GM12873 (cell line): Measurements from ENCODE around the gene NOXA1.

Source experiments
- TF ChIP-seq, protein P1 (sequence below): IDR thresholded peaks from 2 replicates; pipeline ENCODE4 v1.5.1; 2012; ENCODE audit warnings: low read depth, mild to moderate bottlenecking, moderate library complexity, low read length, control low read depth; ENCODE audit not compliant: insufficient read depth; ENCODE audit errors: missing control alignments

NOXA1 gene

DNA sequence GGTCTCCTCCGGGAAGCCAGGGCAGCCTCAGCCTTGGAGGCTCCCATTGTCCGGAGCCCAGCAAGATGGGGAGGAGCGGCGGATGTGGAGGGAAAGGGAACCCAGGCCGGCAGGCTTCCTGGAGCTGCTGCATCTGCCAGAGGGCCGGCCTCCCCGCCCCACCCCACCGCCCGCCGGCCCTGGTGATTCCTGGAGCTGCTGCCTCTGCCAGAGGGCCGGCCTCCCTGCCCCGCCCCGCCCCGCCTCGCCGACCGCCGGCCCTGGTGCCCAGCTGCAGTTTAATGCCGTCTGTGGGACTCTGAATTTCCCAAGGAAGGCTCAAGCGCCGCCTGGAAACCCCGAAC is 31.8 kb upstream of the NOXA1 start:
- TF ChIP-seq, protein P1, sequence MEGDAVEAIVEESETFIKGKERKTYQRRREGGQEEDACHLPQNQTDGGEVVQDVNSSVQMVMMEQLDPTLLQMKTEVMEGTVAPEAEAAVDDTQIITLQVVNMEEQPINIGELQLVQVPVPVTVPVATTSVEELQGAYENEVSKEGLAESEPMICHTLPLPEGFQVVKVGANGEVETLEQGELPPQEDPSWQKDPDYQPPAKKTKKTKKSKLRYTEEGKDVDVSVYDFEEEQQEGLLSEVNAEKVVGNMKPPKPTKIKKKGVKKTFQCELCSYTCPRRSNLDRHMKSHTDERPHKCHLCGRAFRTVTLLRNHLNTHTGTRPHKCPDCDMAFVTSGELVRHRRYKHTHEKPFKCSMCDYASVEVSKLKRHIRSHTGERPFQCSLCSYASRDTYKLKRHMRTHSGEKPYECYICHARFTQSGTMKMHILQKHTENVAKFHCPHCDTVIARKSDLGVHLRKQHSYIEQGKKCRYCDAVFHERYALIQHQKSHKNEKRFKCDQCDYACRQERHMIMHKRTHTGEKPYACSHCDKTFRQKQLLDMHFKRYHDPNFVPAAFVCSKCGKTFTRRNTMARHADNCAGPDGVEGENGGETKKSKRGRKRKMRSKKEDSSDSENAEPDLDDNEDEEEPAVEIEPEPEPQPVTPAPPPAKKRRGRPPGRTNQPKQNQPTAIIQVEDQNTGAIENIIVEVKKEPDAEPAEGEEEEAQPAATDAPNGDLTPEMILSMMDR, result no peak

GRCh38 chr9:137392232-137393007 is 30.8 kb upstream of the NOXA1 start:
- TF ChIP-seq, protein P1, result no peak

DNA sequence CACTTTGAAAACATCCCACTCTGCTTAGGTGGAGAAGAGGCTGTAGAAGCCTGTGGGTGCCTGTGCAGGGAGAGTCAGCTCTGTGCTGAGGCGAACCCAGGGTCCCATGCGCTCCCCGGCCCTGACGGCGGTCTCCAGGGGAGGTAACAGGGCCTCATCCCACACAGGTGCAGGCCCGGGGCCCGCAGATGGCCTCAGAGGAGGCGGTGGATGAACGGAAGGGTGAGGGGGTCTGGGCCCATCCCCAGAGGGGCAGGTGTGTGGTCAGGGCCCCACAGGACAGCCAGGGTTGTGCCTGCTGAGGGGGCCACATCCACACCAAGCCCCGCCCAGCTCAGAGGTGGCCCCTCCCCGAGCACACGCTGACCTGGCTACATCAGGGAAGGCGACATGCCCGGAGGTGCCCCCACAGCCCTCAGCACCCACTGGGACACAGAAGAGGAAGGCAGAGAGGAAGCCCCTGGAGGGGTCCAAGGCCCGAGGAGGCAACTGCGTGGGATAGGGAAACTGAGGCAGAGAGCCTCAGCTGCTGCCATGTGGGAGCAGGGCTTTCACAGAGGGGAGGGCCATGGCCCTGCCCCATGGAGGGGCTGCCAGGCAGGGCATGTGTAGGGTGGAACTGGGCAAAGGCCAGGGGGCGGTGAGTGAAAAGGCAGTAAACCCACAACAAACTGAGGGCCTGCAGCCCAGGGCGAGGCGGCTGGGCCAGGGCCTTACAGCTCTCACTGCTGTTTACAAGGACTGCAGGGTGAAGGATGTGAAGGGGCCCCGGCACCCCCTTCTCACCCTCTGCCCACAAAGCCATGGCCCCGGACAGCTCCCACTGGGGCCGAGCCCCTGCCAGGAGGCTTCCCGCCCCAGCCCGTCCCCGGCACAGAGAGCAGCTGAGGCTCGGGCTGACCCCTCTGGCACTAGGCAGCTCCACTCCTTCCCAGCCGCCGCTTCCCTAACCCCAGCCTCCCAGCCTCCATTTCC is 29.7 kb upstream of the NOXA1 start:
- TF ChIP-seq, protein P1, result no peak

- TF ChIP-seq, protein P1, result no peak
Measured at GRCh38 chr9:137394866-137395665, 28.1 kb upstream of the NOXA1 start.

DNA sequence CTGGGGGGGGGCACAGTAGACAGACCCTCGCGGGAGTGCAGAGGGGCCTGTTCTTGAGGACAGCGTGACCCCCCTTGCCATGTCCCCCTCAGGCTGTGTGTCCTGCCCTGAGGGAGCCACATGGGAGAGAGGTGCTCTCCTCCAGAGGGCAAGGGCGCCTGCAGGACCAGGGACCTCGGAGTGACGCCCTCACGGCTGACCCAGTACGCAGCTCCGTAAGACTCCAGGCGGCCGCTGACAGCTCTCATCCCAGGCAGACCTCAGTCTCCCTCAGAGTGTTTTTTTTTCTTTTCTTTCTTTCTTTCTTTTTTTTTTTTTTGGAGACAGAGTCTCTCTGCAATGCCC is 27.6 kb upstream of the NOXA1 start:
- TF ChIP-seq, protein P1, result no peak

- TF ChIP-seq, protein P1, result no peak
Measured at GRCh38 chr9:137396227-137396626, 27.0 kb upstream of the NOXA1 start.
